HG02763 (cell line): ENCODE data around the gene GRIK4.
A peak's percentile ranks its signal among the peaks of the same experiment; 100 is the strongest.

Source experiments
- ATAC-seq: cut with Tn5 transposase; IDR thresholded peaks from one replicate; pipeline ENCODE4 v1.9.1; 2021; ENCODE audit warnings: mild to moderate bottlenecking, moderate library complexity; ENCODE audit not compliant: unreplicated experiment

GRIK4 gene

GRCh38 chr11:120869097-120869496 lies 357.5 kb downstream of the GRIK4 start:
- no peak for ATAC-seq

GRCh38 chr11:120869516-120870011 lies 358.0 kb downstream of the GRIK4 start:
- no peak for ATAC-seq

GRCh38 chr11:120871194-120871593 lies 359.6 kb downstream of the GRIK4 start:
- no peak for ATAC-seq

GRCh38 chr11:120871924-120872323 lies 360.4 kb downstream of the GRIK4 start:
- ATAC-seq: no peak

- ATAC-seq: no peak
These were observed 362.6 kb downstream of the GRIK4 start for GRCh38 chr11:120873966-120874735.

- no peak for ATAC-seq
These were observed 364.4 kb downstream of the GRIK4 start for GRCh38 chr11:120875986-120876385.

GRCh38 chr11:120877746-120878365 lies 366.3 kb downstream of the GRIK4 start:
- ATAC-seq: no peak

- no peak for ATAC-seq
These were observed 367.2 kb downstream of the GRIK4 start for GRCh38 chr11:120878781-120879180.

GRCh38 chr11:120880498-120881175 lies 369.1 kb downstream of the GRIK4 start:
- no peak for ATAC-seq

GRCh38 chr11:120881596-120881995 lies 370.0 kb downstream of the GRIK4 start:
- no peak for ATAC-seq

- no peak for ATAC-seq
These were observed 370.6 kb downstream of the GRIK4 start for GRCh38 chr11:120882175-120882574.

- ATAC-seq: no peak
These were observed 372.0 kb downstream of the GRIK4 start for GRCh38 chr11:120883404-120884080.

- no peak for ATAC-seq
These were observed 372.8 kb downstream of the GRIK4 start for GRCh38 chr11:120884154-120885020.

- ATAC-seq: no peak
These were observed 379.2 kb downstream of the GRIK4 start for GRCh38 chr11:120890609-120891320.

- ATAC-seq: peak; percentile 55
These were observed 382.1 kb downstream of the GRIK4 start for GRCh38 chr11:120893440-120894201.

GRCh38 chr11:120894202-120894985 lies 382.8 kb downstream of the GRIK4 start:
- no peak for ATAC-seq

- ATAC-seq: no peak
These were observed 385.1 kb downstream of the GRIK4 start for GRCh38 chr11:120896687-120897086.

- ATAC-seq: no peak
These were observed 387.0 kb downstream of the GRIK4 start for GRCh38 chr11:120898568-120898967.
